ENCODE results near the gene KCTD3. TPM values are rescaled to one million over a fixed set of nuclear protein-coding genes. Genes with fewer than 3 reads are reported as not detected.

The KCTD3 gene
- total and polyA plus RNA-seq, 10 of the 15 experiments (the other 5 are each of a cell fraction or from before 2014, with no cell fraction given), result 3.6 to 19.8 (median 10.7) TPM

- FAIRE-seq (no peak), ATAC-seq (no peak), DNase-seq (ENCODE audit: low read depth, low spot score) (no peak)
- TF ChIP-seq SUPT20H (IDR thresholded peaks at IDR 0.05; ENCODE audit: borderline replicate concordance, control insufficient read depth, low read depth, low read length) (no peak), FOS (IDR thresholded peaks at IDR 0.05; ENCODE audit: borderline replicate concordance, extremely low read depth, insufficient read length) (no peak), ELK1 (IDR thresholded peaks at IDR 0.05; ENCODE audit: low read depth, low read length) (no peak), ATF2 (IDR thresholded peaks at IDR 0.05; ENCODE audit: low read length) (no peak), FOXK2 (IDR thresholded peaks at IDR 0.05) (no peak), TBL1XR1 (IDR thresholded peaks at IDR 0.05; ENCODE audit: low read depth, low read length) (no peak), YBX1 (IDR thresholded peaks at IDR 0.05) (no peak), SPI1 (IDR thresholded peaks at IDR 0.05; ENCODE audit: borderline replicate concordance, insufficient read depth, low read depth, low read length) (no peak)
- no peak overlapping the region for H3K9ac ChIP-seq (ENCODE audit: control insufficient read depth, insufficient read depth, low read length)
- ChIA-PET SMC1A (ENCODE audit: uncharacterized antibody, unreplicated experiment) (interaction anchor here (0.5 to 2.6 kb wide), 3 partner anchors 9 to 124 kb away, joined by 3 to 9 read pairs (median 3); no protein-coding TSS in a partner anchor), RAD21 (ENCODE audit: unreplicated experiment) (no interaction called here), POLR2A (no interaction called here), CTCF (interaction anchor here (0.7 to 2.7 kb wide), 6 partner anchors 16 to 63 kb away, joined by 3 to 8 read pairs (median 4); no protein-coding TSS in a partner anchor)
- no peaks in the 10 kb centered on the region for H3K79me2 ChIP-seq (ENCODE audit: control insufficient read depth, insufficient read depth, low read length)
- no peak overlapping the region for H2AFZ ChIP-seq (ENCODE audit: control insufficient read depth, low read depth, low read length)
- no peaks in the 10 kb centered on the region for H4K20me1 ChIP-seq (ENCODE audit: control insufficient read depth, insufficient read depth)
- H3K27ac ChIP-seq (ENCODE audit: control insufficient read depth, insufficient read depth), result no peak overlapping the region
- in situ Hi-C loops (cut with MboI), result no loop called here
- H3K4me1 ChIP-seq (ENCODE audit: control insufficient read depth, insufficient read depth, low read length), result peaks cover 4% of the 10 kb centered on the region; the same call in 1 of the 2 replicates
- intact Hi-C loops (cut with micrococcal nuclease; ENCODE audit: unreplicated experiment), result no loop called here
- no peaks in the 10 kb centered on the region for H3K36me3 ChIP-seq (ENCODE audit: control insufficient read depth in 2 of 2, insufficient read depth in 2 of 2, low read length in 1 of 2)
- no peaks in the 10 kb centered on the region for H3K27me3 ChIP-seq (replicated peaks in 1 of 2; ENCODE audit: control insufficient read depth in 2 of 2, insufficient read depth in 2 of 2, low read length in 1 of 2)
- no peak overlapping the region for H3K4me3 ChIP-seq
- no TSS peak for BruUV-seq (replicated peaks)
- no peaks in the 10 kb centered on the region; the same call in 2 of the 3 replicates for H3K9me3 ChIP-seq (replicated peaks; ENCODE audit: control insufficient read depth, insufficient read depth, low read length)
- 56% methylated on average over 2 of the region's 2 CpGs for WGBS (ENCODE audit: insufficient coverage, insufficient replicate concordance, low lambda C conversion rate, missing lambda C conversion rate)
- H3K4me2 ChIP-seq (ENCODE audit: control insufficient read depth, insufficient read depth), result no peak overlapping the region
Observed at GRCh38 chr1:215543806-215544205, 23.3 kb upstream of the KCTD3 start.
